ENCODE data around the gene CLASP1.

GRCh38 chr2:121491518-121491917, 157.7 kb downstream of the CLASP1 start:
- TF ChIP-seq CTCF (conservative IDR thresholded peaks at IDR 0.05), result no peak
- no peak for TF ChIP-seq ZFX (IDR thresholded peaks at IDR 0.05)
